DND-41 (cell line): Measurements from ENCODE around the gene AREG.

Experiments
- ATAC-seq: fragments of 200-7000 bp; cut with Tn5 transposase; 3 replicates; pipeline ENCODE4 v1.9.1; 2021; ENCODE audit warnings: low read depth; ENCODE audit not compliant: insufficient read depth
- DNase-seq: peaks from one replicate; pipeline ENCODE4 v3.0.0-alpha.2; 2020
- H2AFZ ChIP-seq: 2 replicates; pipeline ENCODE4 v1.6.0; 2012; ENCODE audit warnings: low read depth, low read length
- H3K27ac ChIP-seq: 2 replicates; pipeline ENCODE4 v1.5.1; 2012; ENCODE audit warnings: low read length, inconsistent platforms
- H3K27me3 ChIP-seq: fragments of 200-600 bp; sonication (generic); 2 replicates; pipeline ENCODE4 v1.6.0; 2012; ENCODE audit warnings: low read length, mild to moderate bottlenecking, inconsistent platforms; ENCODE audit not compliant: insufficient read depth, poor library complexity
- H3K36me3 ChIP-seq: 2 replicates; pipeline ENCODE4 v1.5.1; 2012; ENCODE audit warnings: low read length, inconsistent platforms; ENCODE audit not compliant: insufficient read depth
- H3K4me1 ChIP-seq: 2 replicates; pipeline ENCODE4 v1.5.1; 2012; ENCODE audit warnings: mild to moderate bottlenecking, low read length; ENCODE audit not compliant: insufficient read depth
- H3K4me2 ChIP-seq: 2 replicates; pipeline ENCODE4 v1.6.0; 2012; ENCODE audit warnings: mild to moderate bottlenecking, moderate library complexity, low read length, inconsistent platforms; ENCODE audit not compliant: insufficient read depth
- H3K4me3 ChIP-seq, 2 experiments: fragments of 200-600 bp in 1 of 2; shearing (Covaris generic) in 1 of 2; 2 replicates each; pipeline ENCODE4 v1.5.1; 2012 to 2016; ENCODE audit warnings: inconsistent platforms in 2 of 2, low read length in 2 of 2, mild to moderate bottlenecking in 2 of 2, low read depth in 1 of 2, moderate library complexity in 1 of 2
- H3K79me2 ChIP-seq: 2 replicates; pipeline ENCODE4 v1.6.0; 2012; ENCODE audit warnings: low read length, inconsistent platforms; ENCODE audit not compliant: insufficient read depth
- H3K9ac ChIP-seq: 2 replicates; pipeline ENCODE4 v1.6.0; 2012; ENCODE audit warnings: low read depth, mild to moderate bottlenecking, inconsistent platforms, low read length, moderate library complexity
- H3K9me3 ChIP-seq: 2 replicates; pipeline ENCODE4 v1.5.1; 2012; ENCODE audit warnings: low read length, moderate library complexity, mild to moderate bottlenecking, inconsistent platforms; ENCODE audit not compliant: insufficient read depth, severe bottlenecking
- H4K20me1 ChIP-seq: 2 replicates; pipeline ENCODE4 v1.6.0; 2012; ENCODE audit warnings: low read length; ENCODE audit not compliant: insufficient read depth
- CTCF ChIP-seq: IDR thresholded peaks from 2 replicates; pipeline ENCODE4 v1.5.1; 2012; ENCODE audit warnings: borderline replicate concordance, low read length, moderate library complexity, mild to moderate bottlenecking; ENCODE audit not compliant: poor library complexity, severe bottlenecking; ENCODE audit errors: extremely low read depth
- EZH2 ChIP-seq: IDR thresholded peaks from 3 replicates; pipeline ENCODE4 v1.6.1; 2012; ENCODE audit warnings: borderline replicate concordance, low read depth, mild to moderate bottlenecking, moderate library complexity, low read length, inconsistent platforms; ENCODE audit not compliant: severe bottlenecking

Gene AREG

GRCh38 chr4:74453037-74453635 is 8.2 kb downstream of the AREG start:
- Histone ChIP-seq H3K79me2 (no peaks in the 10 kb centered on the region), H3K4me3 (no peak overlapping the region), H3K9ac (no peak overlapping the region), H4K20me1 (no peaks in the 10 kb centered on the region), H3K27me3 (no peaks in the 10 kb centered on the region), H3K9me3 (no peaks in the 10 kb centered on the region), H3K4me1 (no peaks in the 10 kb centered on the region), H3K4me2 (no peak overlapping the region), H3K36me3 (no peaks in the 10 kb centered on the region), H2AFZ (no peak overlapping the region), H3K27ac (no peak overlapping the region)
- ATAC-seq (no peak), DNase-seq (no peak)
- TF ChIP-seq CTCF (no peak), EZH2 (no peak)

GRCh38 chr4:74453829-74454742 is 9.2 kb downstream of the AREG start:
- Histone ChIP-seq H2AFZ (no peak overlapping the region), H4K20me1 (no peaks in the 10 kb centered on the region), H3K36me3 (no peaks in the 10 kb centered on the region), H3K9ac (no peak overlapping the region), H3K27me3 (no peaks in the 10 kb centered on the region), H3K27ac (no peak overlapping the region), H3K4me3 (no peak overlapping the region), H3K4me2 (no peak overlapping the region), H3K9me3 (no peaks in the 10 kb centered on the region), H3K79me2 (no peaks in the 10 kb centered on the region), H3K4me1 (no peaks in the 10 kb centered on the region)
- TF ChIP-seq EZH2: no peak
- TF ChIP-seq CTCF: no peak
- DNase-seq (no peak), ATAC-seq (no peak)

- Histone ChIP-seq H3K4me2 (no peak overlapping the region), H2AFZ (no peak overlapping the region), H3K9ac (no peak overlapping the region), H3K9me3 (no peaks in the 10 kb centered on the region), H3K4me3 (no peak overlapping the region), H4K20me1 (no peaks in the 10 kb centered on the region), H3K79me2 (no peaks in the 10 kb centered on the region), H3K27me3 (no peaks in the 10 kb centered on the region), H3K36me3 (no peaks in the 10 kb centered on the region), H3K27ac (no peak overlapping the region), H3K4me1 (no peaks in the 10 kb centered on the region)
- no peak for TF ChIP-seq EZH2
- ATAC-seq: no peak
- no peak for DNase-seq
These were observed 10.6 kb downstream of the AREG start for GRCh38 chr4:74455361-74456055.
